ENCODE results near the gene PLA2G15.

The PLA2G15 gene

DNA sequence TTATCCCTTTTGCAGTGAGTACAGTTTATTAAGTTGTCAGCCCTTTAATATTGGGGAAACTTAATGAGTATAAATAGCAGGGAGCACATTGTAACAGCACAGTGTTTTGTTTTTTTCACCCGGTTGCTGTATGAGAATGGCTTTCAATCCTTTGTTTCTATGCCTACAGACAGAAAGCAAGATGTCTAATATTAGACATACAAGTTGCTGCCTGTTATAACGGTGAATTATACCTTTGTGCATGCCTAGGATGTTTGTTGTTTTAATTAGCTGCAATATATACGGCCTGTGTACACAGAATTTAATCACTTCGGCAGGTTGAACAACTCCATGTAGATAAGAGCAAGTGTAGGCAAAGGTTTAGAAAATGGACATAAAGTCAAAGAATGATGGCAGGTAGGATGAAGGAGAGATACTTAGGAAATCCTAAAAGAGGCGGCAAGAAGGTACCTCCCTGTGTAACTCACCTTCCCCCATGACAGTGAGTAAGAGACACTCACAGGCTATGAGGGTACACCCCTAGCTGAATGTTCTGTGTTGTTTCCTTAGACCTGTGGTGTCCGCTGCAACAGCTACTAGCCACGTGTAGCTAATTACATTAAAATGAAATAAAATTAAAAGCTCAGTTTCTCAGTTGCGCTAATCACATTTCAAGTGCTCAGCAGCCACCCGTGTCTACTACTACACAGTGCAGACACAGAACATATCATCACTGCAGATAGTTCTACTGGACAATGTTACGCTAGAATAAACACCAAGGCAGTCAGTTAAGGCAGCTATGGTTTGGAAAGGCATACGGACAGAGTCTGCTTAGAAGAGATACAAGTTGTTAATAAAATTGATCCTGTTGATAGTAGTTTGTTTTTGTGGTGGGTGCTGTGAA is 54.6 kb downstream of the PLA2G15 start:
- ATAC-seq: no peak

GRCh38 chr16:68300734-68301459 is 55.7 kb downstream of the PLA2G15 start:
- ATAC-seq: no peak

- no peak for ATAC-seq
These were observed 61.5 kb downstream of the PLA2G15 start for GRCh38 chr16:68306633-68307032.

- no peak for ATAC-seq
These were observed 64.6 kb downstream of the PLA2G15 start for GRCh38 chr16:68309799-68310198.

GRCh38 chr16:68310437-68310773 is 65.2 kb downstream of the PLA2G15 start:
- no peak for ATAC-seq
